HG02973 (cell line): ENCODE data around the gene PRICKLE1.

Experiments used
- ATAC-seq: cut with Tn5 transposase; IDR thresholded peaks from one replicate; pipeline ENCODE4 v1.9.1; 2021; ENCODE audit warnings: moderate library complexity; ENCODE audit not compliant: unreplicated experiment

PRICKLE1 gene

DNA sequence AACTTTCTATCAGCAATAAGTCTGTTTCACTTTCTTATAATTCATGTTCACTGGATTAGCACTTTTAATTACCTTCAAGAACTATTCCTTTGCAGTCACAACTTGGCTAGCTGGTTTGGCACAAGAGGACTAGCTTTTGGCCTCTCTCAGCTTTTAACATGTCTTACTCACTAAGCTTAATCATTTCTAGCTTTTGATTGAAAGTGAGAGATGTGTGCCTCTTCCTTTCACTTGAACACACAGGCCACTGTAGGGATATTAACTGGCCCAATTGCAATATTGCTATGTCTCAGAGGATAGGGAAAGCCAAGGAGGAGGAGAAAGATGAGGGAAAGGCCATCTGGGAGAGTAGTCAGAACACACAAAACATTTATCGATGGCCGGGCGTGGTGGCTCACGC, 92.7 kb downstream of the PRICKLE1 start:
- ATAC-seq: no peak

DNA sequence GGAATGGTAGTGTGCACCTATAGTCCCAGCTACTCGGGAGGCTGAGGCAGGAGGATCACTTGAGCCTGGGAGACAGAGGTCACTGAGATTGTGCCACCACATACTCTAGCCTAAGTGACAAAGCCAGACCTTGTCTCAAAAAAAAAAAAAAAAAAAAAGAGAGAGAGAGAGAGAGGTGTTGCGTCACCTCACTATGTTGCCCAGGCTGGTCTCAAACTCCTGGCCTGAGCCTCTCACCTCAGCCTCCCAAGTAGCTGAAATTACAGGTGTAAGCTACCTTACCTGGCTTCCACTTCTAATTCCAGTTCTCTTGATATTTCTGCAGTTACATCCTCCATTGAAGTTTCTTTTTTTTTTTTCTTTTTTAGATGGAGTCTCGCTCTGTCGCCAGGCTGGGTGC, 94.3 kb downstream of the PRICKLE1 start:
- no peak for ATAC-seq

DNA sequence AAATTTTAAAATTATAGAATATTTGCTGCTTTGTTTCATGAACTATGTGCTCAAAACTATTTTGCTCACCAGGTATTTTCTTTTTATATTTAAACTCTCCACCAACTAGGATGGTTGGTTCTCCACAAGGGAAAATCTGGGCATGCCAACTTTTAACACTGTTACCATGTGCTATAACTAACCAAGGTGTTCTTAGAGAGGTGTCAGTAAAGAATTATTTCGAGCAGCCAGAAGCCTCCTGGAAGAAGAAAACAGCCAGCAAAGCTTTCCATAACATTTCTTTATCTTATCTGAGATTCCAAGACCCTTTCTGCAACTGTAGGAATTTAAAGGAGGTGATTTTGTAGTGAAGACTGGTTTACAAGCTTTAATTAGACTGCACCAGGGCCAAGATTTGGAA, 97.3 kb downstream of the PRICKLE1 start:
- ATAC-seq: no peak

DNA sequence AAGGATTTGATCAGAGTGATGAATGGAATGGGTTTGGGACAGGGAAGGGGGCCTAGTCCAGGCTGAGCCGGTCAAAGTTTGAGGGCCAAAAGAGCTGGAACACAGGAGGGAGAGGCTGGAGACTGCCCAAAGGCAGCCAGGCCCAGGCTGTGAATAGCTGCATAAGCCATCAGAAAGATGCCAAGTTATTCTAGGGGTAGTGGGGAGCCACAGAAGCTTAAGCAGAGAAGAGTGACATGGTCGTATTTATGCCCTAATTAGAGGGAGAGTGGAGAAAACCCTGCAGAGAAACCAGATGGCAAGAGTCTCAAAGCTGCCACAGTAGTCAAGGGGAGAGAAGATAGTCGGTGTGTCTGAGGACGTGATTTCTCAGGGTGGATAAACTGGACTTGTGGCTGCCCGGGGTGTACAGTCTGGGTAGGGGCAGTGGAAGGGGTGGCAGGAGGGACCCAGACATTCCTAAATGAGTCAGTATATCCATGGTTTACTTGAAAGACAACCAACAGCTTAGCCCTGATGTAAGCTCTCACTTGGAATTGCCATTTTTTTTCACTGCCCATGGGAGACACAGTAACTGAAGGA, 99.2 kb downstream of the PRICKLE1 start:
- ATAC-seq: no peak

- ATAC-seq: no peak
Observed at GRCh38 chr12:42486407-42486806, 103.1 kb downstream of the PRICKLE1 start.

DNA sequence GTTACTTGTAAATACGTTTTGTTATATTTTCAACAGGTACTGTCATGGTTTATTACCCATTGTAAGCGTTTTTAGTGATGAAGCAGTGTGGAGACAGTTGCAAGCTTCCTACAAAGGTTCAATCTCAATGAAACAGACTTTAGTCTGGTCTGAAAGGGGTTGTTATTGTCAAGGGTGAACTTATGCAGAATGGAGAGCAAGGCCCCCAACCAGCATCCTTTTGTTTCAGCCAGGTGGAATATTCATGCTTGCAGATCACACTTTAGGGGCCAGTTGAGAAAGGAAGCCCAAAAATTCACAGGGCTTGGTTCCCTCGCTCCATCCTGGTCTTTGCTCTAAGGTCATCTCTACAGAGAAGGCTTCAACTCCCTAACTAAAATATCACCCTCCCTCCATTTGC, 103.7 kb downstream of the PRICKLE1 start:
- no peak for ATAC-seq

- ATAC-seq: no peak
Observed at GRCh38 chr12:42484996-42485395, 104.5 kb downstream of the PRICKLE1 start.

- peak; percentile 24 for ATAC-seq
Observed at GRCh38 chr12:42483521-42483790, 106.1 kb downstream of the PRICKLE1 start.

DNA sequence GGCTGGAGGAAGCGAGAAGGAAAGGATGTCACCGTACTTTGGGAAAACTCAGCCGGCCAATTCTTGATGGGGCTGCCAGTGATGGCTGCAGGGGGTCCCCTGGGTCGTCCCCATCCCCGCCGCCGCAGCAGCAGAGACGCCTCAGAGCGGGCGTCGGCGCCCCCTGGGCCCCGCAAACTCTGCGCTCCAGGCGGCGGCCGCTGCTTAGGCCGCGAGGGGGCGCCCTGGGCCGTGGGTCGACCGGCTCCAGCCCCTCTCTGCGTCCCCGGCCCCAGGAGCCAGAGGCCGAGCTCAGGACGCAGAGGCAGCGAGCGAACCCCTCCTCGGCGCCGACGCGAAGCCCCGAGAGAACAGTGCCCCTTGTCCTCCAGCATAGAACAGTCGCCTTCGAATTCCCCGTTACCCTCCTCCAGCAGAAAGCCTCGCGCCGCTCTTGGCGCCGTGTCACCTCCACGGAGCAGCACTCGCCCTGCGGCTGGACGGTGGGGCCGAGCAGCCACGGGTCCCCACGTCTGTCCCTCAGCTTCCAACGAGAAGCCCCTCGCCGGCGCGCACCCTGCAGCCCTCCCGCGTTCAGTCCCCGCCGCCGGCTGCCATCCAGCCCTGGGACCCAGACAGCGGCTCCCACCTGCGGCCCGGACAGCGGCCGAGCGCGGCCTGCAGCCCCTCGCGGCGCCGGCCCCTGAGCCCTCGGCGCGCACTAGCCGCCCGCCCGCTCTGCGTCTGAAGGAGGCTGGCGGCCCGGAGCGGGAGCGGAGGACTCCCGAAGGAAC, 106.6 kb downstream of the PRICKLE1 start:
- ATAC-seq: peak; percentile 83

GRCh38 chr12:42482041-42482747, 107.4 kb downstream of the PRICKLE1 start:
- no peak for ATAC-seq

DNA sequence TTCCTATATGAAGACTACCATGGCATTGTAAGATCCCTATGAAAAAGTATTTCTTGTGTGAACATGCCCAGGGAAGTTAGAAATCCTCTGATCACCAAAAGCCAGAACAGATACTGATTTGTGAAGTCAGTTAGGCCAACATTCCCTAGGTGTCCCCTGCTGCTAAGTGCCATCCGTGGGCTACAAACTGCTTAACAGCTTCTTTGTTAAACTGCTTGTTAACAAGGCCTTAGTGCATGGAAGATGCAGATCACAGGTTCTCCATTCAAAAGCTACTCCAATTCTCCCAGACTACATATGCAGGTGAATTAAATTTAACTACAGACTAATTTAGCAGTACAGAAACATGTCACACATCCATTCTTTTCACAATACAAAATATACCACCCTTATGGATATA, 108.2 kb downstream of the PRICKLE1 start:
- no peak for ATAC-seq

DNA sequence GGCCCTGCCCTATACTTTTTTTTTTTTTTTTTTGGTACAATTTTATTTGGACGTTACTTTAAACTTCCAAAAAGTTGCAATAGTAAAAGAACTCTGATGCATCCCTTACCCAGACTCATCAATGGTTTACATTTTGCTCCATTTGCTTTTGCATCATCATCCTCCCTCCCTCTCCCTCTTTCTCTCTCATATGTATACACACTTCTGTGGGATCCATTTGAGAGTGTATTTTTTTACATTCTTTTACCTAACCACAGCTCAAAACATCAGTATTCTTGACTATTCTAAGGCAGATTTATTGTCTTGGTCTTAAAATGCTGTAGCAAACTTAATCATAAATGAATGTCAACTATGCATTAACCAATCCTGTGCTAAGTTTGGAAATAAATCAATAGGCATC, 111.6 kb downstream of the PRICKLE1 start:
- ATAC-seq: no peak

- ATAC-seq: no peak
Observed at GRCh38 chr12:42475106-42475505, 114.4 kb downstream of the PRICKLE1 start.

- no peak for ATAC-seq
Observed at GRCh38 chr12:42474391-42474790, 115.2 kb downstream of the PRICKLE1 start.

- no peak for ATAC-seq
Observed at GRCh38 chr12:42473561-42473960, 116.0 kb downstream of the PRICKLE1 start.

DNA sequence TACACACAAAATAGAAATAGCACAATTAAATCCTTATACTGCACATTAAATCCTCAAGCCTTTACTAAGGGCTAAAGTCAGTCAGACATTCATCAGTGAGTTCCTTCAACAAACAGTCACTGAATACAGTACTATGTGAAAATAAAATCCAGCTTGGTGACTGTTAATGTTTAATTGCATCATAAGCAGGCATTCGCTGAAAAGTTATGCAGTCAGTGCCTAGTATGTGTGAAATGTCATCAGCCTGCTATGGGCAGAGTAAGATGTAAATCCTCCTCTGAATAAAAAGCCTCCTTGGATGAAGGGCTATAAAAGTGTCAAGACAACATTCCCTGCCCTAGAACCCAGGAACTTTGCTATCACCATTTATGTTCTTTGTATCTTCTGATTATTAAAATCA, 116.4 kb downstream of the PRICKLE1 start:
- ATAC-seq: no peak

- ATAC-seq: no peak
Observed at GRCh38 chr12:42472376-42472775, 117.2 kb downstream of the PRICKLE1 start.

DNA sequence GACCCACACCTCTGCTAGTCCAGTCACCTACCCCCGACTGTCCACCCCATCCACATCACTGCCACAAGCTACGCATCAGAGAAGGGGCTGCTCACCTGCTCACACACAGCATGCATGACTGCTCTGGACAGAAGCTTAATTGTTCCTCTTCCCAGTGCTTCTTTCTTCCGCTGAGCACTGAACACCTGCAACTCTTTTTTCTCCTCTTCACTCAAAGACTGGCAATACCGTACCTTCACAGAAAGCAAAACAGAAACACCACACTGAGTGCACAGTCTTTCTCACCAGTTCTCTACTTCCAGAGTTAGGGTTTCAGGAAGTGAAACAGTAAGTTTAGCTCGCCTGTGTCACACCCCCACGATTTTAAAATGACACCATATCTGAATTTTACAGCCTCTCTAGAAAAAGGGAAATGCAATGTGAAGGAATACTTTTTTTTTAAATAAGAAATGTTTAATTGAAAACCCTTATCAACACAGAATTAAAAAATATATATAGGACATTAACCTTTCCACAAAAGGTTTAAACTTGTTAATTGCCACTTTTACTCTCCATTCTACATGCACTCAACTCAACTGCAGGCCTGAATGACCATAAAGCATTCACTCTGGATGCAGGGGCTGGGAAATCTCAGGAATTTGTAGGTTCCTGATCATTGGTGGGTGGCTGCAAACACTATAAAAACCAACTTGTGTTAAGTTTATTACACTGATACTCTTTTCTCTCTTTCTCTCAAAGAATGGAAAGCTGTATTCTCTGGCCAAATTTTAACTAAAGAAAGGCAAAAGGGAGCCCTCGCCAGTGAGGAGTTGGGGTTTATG, 120.0 kb downstream of the PRICKLE1 start:
- peak; percentile 98 for ATAC-seq

DNA sequence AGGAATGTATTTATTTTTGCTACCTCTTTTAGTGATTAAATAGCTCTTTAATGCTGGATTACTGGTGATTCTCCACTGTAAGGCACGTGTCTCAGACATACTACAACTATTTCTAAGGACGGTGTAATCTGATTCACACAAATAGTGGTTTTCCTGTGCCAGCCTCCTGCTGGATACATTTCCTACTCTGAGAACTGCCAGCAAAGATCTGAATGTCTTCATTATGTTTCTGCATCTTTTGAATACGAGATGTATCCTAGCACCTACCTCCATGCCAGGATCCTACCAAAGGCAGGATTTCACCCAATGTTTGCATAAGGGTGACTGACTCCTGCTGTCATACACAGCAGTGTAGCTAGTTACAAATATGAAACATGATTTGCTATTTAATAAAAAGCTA, 120.6 kb downstream of the PRICKLE1 start:
- ATAC-seq: peak; percentile 2

GRCh38 chr12:42468341-42468821, 121.2 kb downstream of the PRICKLE1 start:
- no peak for ATAC-seq

DNA sequence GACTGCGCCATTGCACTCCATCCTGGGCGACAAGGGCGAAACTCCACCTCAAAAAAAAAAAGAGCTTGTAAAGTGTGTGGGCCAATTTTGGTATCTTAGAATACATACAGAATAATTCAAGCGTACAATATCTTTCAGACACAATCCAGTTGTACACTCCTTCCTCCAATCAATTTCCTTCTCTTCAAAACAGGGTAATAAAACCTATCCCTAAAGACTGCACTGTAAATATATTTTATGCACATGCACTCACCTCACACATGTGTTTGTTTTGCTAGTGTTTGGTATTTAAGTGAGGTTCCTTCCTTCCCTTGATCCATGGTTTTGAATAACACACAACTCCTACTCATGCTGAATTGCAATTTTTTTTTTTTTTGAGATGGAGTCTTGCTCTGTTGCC, 125.9 kb downstream of the PRICKLE1 start:
- ATAC-seq: no peak
